DND-41 (cell line): Measurements from ENCODE around the gene ATP9B.

Experiments used
- ATAC-seq: fragments of 200-7000 bp; cut with Tn5 transposase; 3 replicates; pipeline ENCODE4 v1.9.1; 2021; ENCODE audit warnings: low read depth; ENCODE audit not compliant: insufficient read depth
- DNase-seq: peaks from one replicate; pipeline ENCODE4 v3.0.0-alpha.2; 2020
- H2AFZ ChIP-seq: 2 replicates; pipeline ENCODE4 v1.6.0; 2012; ENCODE audit warnings: low read depth, low read length
- H3K27ac ChIP-seq: 2 replicates; pipeline ENCODE4 v1.5.1; 2012; ENCODE audit warnings: low read length, inconsistent platforms
- H3K27me3 ChIP-seq: fragments of 200-600 bp; sonication (generic); 2 replicates; pipeline ENCODE4 v1.6.0; 2012; ENCODE audit warnings: low read length, mild to moderate bottlenecking, inconsistent platforms; ENCODE audit not compliant: insufficient read depth, poor library complexity
- H3K36me3 ChIP-seq: 2 replicates; pipeline ENCODE4 v1.5.1; 2012; ENCODE audit warnings: low read length, inconsistent platforms; ENCODE audit not compliant: insufficient read depth
- H3K4me1 ChIP-seq: 2 replicates; pipeline ENCODE4 v1.5.1; 2012; ENCODE audit warnings: mild to moderate bottlenecking, low read length; ENCODE audit not compliant: insufficient read depth
- H3K4me2 ChIP-seq: 2 replicates; pipeline ENCODE4 v1.6.0; 2012; ENCODE audit warnings: mild to moderate bottlenecking, moderate library complexity, low read length, inconsistent platforms; ENCODE audit not compliant: insufficient read depth
- H3K4me3 ChIP-seq, 2 experiments: fragments of 200-600 bp in 1 of 2; shearing (Covaris generic) in 1 of 2; 2 replicates each; pipeline ENCODE4 v1.5.1; 2012 to 2016; ENCODE audit warnings: inconsistent platforms in 2 of 2, low read length in 2 of 2, mild to moderate bottlenecking in 2 of 2, low read depth in 1 of 2, moderate library complexity in 1 of 2
- H3K79me2 ChIP-seq: 2 replicates; pipeline ENCODE4 v1.6.0; 2012; ENCODE audit warnings: low read length, inconsistent platforms; ENCODE audit not compliant: insufficient read depth
- H3K9ac ChIP-seq: 2 replicates; pipeline ENCODE4 v1.6.0; 2012; ENCODE audit warnings: low read depth, mild to moderate bottlenecking, inconsistent platforms, low read length, moderate library complexity
- H3K9me3 ChIP-seq: 2 replicates; pipeline ENCODE4 v1.5.1; 2012; ENCODE audit warnings: low read length, moderate library complexity, mild to moderate bottlenecking, inconsistent platforms; ENCODE audit not compliant: insufficient read depth, severe bottlenecking
- H4K20me1 ChIP-seq: 2 replicates; pipeline ENCODE4 v1.6.0; 2012; ENCODE audit warnings: low read length; ENCODE audit not compliant: insufficient read depth
- EZH2 ChIP-seq: IDR thresholded peaks from 3 replicates; pipeline ENCODE4 v1.6.1; 2012; ENCODE audit warnings: borderline replicate concordance, low read depth, mild to moderate bottlenecking, moderate library complexity, low read length, inconsistent platforms; ENCODE audit not compliant: severe bottlenecking
- TF ChIP-seq, protein P1 (sequence below): IDR thresholded peaks from 2 replicates; pipeline ENCODE4 v1.5.1; 2012; ENCODE audit warnings: borderline replicate concordance, low read length, moderate library complexity, mild to moderate bottlenecking; ENCODE audit not compliant: poor library complexity, severe bottlenecking; ENCODE audit errors: extremely low read depth

The ATP9B gene

DNA sequence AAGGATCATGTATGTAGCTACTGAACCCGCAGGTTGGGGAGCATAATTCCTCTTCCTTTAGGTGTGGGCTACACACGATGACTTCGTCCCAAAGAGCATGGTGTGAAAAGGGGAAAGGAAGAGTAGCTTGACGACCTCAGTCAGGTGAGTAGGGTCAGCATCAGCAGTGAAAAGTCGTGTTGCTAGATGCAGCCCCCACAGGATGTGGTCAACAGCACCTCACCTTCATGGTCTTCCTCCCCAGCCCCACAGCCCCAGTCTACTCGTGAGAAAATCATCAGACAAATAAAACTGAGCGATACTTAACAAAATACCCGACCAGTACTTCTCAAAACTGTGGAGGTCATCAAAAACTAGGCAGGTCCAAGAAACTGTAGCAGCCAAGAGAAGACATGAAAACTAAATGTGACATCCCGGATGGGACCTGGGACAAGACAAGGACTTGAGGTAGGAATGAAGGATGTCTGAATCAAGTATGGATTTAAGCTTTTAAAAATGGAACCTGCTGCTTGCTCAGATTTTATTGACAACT is 249.0 kb downstream of the ATP9B start:
- H3K79me2 ChIP-seq, result no peaks in the 10 kb centered on the region
- H2AFZ ChIP-seq, result no peak overlapping the region
- no peaks in the 10 kb centered on the region for H3K27me3 ChIP-seq
- ATAC-seq, result peak; percentile 63
- no peak for TF ChIP-seq EZH2
- TF ChIP-seq, protein P1, sequence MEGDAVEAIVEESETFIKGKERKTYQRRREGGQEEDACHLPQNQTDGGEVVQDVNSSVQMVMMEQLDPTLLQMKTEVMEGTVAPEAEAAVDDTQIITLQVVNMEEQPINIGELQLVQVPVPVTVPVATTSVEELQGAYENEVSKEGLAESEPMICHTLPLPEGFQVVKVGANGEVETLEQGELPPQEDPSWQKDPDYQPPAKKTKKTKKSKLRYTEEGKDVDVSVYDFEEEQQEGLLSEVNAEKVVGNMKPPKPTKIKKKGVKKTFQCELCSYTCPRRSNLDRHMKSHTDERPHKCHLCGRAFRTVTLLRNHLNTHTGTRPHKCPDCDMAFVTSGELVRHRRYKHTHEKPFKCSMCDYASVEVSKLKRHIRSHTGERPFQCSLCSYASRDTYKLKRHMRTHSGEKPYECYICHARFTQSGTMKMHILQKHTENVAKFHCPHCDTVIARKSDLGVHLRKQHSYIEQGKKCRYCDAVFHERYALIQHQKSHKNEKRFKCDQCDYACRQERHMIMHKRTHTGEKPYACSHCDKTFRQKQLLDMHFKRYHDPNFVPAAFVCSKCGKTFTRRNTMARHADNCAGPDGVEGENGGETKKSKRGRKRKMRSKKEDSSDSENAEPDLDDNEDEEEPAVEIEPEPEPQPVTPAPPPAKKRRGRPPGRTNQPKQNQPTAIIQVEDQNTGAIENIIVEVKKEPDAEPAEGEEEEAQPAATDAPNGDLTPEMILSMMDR, result no peak
- H3K9ac ChIP-seq, result no peak overlapping the region
- no peaks in the 10 kb centered on the region for H3K9me3 ChIP-seq
- no peak overlapping the region for H3K27ac ChIP-seq
- H4K20me1 ChIP-seq, result no peaks in the 10 kb centered on the region
- peak; percentile 13 for DNase-seq
- H3K36me3 ChIP-seq, result peaks cover 19% of the 10 kb centered on the region
- H3K4me3 ChIP-seq, result no peak overlapping the region
- no peak overlapping the region for H3K4me2 ChIP-seq
- H3K4me1 ChIP-seq, result peaks cover 6% of the 10 kb centered on the region; the same call in 1 of the 2 replicates

DNA sequence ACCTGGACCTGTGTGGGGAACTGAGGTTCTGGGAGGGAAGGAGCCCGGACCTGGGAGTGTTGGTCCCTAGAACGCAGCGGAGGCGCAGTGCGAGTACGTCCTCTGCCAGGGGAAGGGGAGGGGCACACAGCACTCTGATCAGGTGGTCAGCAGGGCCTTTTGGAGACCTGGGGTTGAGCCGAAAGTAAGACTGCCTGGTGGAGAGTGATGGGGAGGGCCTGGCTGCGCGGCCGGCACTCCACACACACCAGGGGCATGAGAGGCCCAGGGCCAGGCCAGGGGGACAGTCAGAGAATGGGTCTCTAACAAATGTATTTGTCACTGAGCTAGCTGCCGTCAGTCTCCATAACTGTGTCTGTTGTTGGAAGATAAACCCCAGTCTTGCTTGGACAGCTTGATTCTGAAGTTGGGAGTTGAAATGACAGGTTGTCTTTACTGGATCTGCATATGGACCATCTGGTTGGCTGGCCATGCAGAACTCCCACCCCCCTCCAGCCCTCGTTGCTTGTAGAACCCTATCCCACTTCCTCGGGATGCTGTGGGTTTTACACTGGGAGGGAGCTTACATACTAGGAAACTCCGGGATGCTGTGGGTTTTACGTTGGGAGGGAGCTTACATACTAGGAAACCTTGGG is 251.1 kb downstream of the ATP9B start:
- ATAC-seq, result no peak
- H3K4me2 ChIP-seq, result no peak overlapping the region

DNA sequence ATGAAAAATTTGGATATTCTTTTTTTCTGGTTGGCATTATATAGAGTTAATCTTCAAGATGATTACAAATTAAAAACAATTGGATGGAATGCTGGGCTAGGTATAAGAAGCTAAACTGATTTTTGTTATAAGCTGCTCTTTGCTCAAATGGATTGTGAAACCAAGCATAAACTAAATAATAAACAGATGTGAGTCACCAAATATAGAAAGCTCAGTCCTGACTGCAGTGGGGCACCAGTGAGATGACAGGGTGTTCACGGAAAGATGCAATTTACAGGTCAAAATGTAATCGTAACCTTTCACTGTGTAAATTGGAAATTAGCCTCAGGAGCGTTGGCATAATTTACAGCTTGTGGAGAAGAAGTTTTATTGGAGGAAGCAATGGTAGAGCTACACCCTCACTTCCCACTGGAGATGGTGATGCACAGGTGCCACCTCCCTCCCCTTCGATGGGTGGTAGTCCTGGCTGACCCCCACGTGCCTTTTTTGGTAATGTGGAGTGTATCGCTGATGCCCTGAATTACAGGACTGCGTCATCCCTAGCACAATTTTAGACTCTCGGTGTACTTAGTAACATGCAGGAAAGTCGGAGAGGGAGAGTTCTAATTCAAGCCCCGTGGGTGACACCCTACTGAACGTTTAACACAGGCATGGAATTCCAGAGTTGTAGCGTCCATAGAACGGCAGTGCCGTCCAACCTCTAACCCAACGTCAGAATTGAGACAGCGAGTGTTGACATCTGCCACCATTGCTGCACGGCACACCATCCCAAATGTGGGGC is 252.6 kb downstream of the ATP9B start:
- H3K79me2 ChIP-seq, result no peaks in the 10 kb centered on the region
- ATAC-seq (no peak), DNase-seq (no peak)
- H3K27ac ChIP-seq, result no peak overlapping the region
- peaks cover 21% of the 10 kb centered on the region; the same call in 1 of the 2 replicates for H3K36me3 ChIP-seq
- H3K4me3 ChIP-seq, result no peak overlapping the region
- no peaks in the 10 kb centered on the region for H3K27me3 ChIP-seq
- H4K20me1 ChIP-seq, result no peaks in the 10 kb centered on the region; the same call in 1 of the 2 replicates
- H3K4me2 ChIP-seq, result no peak overlapping the region
- peaks cover 6% of the 10 kb centered on the region; the same call in 1 of the 2 replicates for H3K4me1 ChIP-seq
- no peaks in the 10 kb centered on the region for H3K9me3 ChIP-seq
- no peak overlapping the region for H3K9ac ChIP-seq
- no peak overlapping the region for H2AFZ ChIP-seq
- TF ChIP-seq, protein P1, result no peak
- no peak for TF ChIP-seq EZH2

More for the DNA sequence above, 251.1 kb downstream of the ATP9B start:
- no peak for TF ChIP-seq EZH2
- TF ChIP-seq, protein P1, result no peak
- H3K9me3 ChIP-seq, result no peaks in the 10 kb centered on the region
- H3K4me3 ChIP-seq, result no peak overlapping the region
- H3K36me3 ChIP-seq, result peaks cover 24% of the 10 kb centered on the region
- H3K27ac ChIP-seq, result no peak overlapping the region
- H3K4me1 ChIP-seq, result peaks cover 6% of the 10 kb centered on the region; the same call in 1 of the 2 replicates
- no peak overlapping the region for H2AFZ ChIP-seq
- H3K27me3 ChIP-seq, result no peaks in the 10 kb centered on the region
- H3K79me2 ChIP-seq, result no peaks in the 10 kb centered on the region
- no peak for DNase-seq
- H4K20me1 ChIP-seq, result no peaks in the 10 kb centered on the region; the same call in 1 of the 2 replicates
- H3K9ac ChIP-seq, result no peak overlapping the region
